Measurements from ENCODE around the gene AWAT2.
"Not testable (repeated sequence)": the region's sequence is repeated elsewhere in the genome, so short reads cannot be mapped to it uniquely, and the experiment has no call there.

AWAT2 gene

GRCh38 chrX:70041993-70042392 lies 7.7 kb downstream of the AWAT2 start:
- FAIRE-seq, result no peak

DNA sequence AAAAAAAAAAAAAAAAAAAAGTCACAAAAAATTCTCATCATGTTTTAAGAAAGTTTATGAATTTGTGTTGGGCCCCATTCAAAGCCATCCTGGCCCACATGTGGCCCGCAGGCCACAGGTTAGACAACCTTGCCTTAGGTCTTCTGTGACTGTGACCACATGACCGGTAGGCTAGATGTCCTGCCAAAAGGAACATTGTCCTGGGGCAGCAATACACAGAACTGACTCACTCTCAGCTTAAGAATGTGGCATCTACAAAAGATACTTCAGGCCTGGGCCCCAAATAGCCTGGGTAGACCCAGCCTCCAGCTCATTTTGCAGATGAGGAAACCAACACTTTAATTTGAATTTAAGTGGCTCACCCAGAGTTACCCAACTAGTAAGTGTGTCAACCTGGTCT lies 10.0 kb downstream of the AWAT2 start:
- FAIRE-seq, result no peak

GRCh38 chrX:70038951-70039350 lies 10.8 kb downstream of the AWAT2 start:
- FAIRE-seq, result no peak

DNA sequence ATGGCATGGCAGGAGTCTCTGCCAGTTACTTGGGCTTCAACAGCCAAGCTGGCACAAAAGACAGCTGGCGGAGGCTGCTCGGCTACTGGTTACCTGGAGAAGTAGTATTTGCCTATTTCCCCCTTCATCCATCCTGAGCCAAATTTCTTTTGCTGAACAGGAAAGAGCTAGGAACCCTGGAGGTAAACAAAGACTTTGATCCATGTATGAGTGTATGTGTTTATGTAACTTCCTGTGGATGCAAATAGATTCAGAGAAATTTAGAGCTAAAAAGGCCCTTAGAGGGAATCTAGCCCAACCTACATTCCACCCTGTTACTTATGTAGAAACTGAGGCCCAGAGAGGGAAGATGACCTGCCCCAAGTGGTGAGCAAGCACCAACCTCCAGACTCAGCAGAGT lies 11.2 kb downstream of the AWAT2 start:
- FAIRE-seq, result no peak

- no peak for FAIRE-seq
Measured at GRCh38 chrX:70034646-70035045, 15.1 kb downstream of the AWAT2 start.

GRCh38 chrX:70033348-70034051 lies 16.2 kb downstream of the AWAT2 start:
- FAIRE-seq, result no peak

DNA sequence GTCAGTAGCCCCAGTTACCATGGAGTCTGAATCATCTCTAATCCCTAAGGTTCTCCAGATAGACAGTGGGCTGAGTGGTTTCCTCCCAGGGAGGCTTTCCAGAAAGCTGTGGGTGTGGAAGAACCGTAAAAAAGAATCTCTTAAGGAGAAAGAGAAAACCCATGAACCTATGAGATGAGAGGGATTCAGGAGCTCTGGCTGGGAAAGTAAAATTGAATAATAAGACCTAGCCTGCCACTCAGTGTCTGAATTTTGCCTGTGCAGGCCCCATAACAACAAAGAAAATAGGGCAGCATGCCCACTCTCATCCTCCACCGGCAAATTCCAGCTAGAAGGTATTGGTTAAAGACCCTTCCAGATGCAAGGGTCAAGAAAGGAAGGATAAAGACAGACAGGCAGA lies 16.9 kb downstream of the AWAT2 start:
- no peak for FAIRE-seq

DNA sequence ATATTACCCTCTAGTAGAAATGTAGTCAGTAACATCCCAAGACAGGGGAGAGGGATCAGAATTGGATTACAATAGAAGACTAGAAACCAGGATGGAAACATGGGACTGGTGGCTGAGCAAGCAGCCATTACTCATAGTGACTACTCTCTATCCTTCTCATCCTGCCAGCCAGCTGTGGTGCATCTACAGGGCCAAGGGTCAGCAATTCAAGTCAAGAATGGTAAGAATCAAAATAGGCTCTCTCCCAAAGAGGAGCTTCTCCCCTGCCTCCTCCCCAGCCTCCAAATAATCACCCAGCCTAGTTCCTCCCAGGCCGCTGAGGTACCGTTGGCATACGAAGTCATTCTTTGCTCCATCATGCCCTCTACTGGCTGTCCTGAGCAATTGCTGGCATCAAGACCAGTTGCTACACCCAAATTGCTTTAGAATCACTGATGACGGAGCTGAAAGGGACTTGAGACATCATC lies 19.4 kb downstream of the AWAT2 start:
- FAIRE-seq, result peak; percentile 29

DNA sequence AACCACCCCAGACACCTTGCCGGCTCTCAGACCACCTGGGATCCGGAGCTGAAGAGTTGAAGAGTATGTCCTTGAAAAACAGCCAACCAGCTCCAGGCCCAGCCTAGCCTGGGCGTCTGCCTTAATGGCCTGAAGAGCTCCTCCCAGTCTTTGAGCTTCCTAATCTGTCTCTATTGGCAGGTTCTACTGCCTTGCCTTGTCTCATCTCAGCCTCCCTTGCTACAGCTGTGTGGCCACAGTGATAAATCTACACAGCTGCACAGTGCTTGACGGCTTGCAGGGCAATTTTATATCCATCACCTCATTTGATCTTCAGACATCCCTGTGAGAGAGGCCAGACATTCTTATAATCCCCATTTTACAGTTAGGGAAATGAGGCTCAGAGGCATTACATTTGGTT lies 19.9 kb downstream of the AWAT2 start:
- FAIRE-seq, result no peak

DNA sequence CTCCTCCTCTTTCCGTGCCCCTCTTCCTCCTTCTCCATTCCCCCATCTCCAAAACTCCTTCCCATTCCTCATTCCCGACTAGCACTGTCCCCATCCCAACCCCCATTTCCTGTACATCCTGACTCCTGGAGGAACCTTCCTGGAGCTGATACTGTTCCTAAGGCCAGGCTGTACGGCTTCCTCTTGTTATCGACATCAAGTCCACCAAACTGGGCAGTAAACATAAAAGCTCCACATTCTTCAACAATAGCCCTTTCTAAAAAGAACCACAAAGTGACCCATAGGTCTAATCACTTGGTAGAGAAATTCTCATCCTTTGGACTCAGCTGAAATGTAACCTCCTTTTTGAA lies 22.9 kb downstream of the AWAT2 start:
- FAIRE-seq, result no peak

GRCh38 chrX:70026112-70026850 lies 23.5 kb downstream of the AWAT2 start:
- FAIRE-seq, result no peak

- FAIRE-seq, result no peak
Measured at GRCh38 chrX:70025464-70025863, 24.3 kb downstream of the AWAT2 start.

GRCh38 chrX:70022616-70023015 lies 27.1 kb downstream of the AWAT2 start:
- FAIRE-seq, result no peak

- FAIRE-seq, result no peak
Measured at GRCh38 chrX:70016513-70016912, 33.2 kb downstream of the AWAT2 start.

DNA sequence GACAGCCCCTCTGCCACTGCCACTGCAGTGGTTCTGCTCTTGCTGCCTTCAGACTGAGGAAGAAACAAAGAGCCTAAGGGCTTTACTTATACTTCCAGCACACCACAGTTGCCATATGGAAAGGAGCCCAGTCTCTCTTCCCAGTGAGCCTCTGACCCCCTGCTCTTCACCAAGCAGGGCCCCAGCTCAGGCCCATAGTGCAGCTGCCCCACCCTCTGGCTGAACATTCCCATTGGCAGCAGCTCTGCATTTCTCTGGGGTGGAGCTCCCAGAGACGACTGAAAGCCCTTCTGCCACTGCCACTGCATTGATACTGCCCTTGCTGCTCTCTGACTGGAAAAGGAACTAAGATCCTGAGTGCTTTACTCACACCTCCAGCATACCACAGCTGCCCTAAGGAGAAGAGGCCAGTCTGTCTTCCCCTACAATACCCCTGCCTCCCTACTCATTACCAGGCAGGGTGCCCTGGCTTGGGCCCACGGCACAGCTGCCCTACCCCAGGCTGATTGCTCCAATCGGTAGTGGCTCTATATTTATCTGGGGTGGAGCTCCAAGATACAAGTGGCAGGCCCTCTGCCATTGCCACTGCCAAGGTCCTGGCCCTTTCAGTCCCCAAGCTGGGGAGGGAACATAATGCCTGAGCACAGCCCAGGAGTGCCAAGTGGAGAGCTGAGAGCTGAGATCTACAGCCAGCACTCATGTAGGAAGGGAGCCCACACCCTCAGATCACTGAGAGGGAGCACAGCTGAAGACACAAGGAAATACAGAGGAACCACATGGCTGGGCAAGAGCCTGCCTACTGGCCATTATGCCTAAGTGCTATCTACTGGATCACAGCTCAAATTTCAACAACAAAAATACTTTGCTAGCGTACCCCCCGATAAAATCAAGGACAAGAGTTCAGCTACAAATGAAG lies 36.0 kb downstream of the AWAT2 start:
- no peak for FAIRE-seq

DNA sequence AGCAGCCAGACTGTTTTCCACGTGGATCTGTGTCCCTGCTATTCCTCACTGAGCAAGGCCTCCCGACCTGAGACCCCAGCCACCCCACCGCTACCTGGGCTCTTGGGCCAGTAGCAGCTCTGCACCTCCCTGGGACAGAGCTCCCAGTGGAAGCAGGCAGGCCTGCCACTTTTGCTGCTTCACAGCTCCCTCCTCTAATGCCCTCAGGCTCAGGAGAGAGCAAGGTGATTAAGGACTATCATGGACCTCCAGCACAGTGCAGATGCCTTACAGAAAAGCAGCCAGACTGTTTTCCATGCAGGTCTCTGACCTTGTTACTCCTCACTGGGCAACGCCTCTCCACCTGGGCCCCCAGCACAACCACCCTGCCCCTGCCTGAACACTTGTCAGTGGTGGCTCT lies 37.0 kb downstream of the AWAT2 start:
- no peak for FAIRE-seq

DNA sequence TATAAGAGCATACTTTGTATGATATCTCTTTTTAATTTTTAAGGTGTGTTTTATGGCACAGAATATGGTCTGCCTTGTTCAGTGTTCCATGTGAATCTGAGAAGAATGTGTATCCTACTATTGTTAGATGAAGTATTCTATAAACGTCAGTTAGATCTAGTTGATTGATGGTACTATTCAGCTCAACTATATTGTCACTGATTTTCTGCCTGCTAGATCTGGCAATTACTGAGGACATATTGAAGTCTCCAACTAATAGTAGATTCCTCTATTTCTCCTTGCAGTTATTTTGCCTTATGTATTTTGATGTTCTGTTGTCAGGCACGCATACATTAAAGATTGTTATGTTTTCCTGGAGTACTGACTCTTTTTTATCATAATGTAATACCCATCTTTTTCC lies 39.8 kb downstream of the AWAT2 start:
- FAIRE-seq, result no peak

DNA sequence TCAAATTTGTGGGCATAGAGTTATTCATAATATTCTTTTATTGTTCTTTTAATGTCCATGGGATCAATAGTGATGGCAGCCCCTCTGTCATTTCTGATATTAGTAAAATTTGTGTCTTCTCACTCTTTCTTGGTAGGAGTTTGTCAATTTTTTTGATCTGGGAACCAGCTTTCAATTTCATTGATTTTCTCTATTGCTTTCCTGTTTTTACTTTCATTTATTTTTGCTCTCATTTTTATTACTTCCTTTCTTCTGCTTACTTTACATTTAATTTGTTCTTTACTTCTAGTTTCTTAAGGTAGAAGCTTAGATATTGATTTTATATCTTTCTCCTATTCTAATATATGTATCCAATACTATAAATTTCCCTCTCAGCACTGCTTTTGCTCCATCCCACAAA lies 40.7 kb downstream of the AWAT2 start:
- no peak for FAIRE-seq

DNA sequence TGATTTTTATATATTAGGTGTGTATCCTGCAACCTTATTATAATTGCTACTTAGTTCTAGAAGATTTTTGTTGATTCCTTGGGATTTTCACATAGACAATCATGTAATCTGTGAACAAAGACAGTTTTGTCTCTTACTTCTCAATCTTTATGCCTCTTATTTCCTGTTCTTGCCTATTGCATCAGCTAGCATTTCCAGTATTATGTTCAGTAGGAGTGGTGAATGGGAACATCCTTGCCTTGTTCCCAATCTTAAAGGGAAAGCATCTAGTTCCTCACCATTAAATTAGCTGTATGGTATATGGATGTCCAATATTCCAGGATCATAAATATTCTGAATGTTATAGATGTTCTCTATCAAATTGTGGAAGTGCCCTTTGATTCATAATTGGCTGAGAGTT lies 41.8 kb downstream of the AWAT2 start:
- FAIRE-seq, result no peak

GRCh38 chrX:70001708-70002341 lies 47.9 kb downstream of the AWAT2 start:
- no peak for FAIRE-seq

DNA sequence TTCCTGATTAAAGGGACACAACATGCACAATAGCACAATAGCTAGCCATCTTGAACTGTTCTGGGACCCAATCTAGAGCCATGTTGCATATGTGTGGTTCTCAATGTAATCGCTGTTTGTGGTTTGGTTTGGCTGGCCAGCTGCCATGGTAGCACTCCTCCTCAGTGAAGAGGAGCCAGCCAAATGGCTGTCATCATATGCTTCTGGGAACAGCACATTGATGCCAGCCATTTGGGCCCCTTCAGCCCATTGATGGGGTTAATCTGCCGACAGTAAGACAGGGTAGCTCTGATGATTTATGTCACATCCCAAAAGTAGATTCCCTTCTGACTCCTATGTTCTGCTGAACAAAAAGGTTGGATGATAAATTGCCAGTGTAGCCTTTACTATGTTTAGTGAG lies 48.5 kb downstream of the AWAT2 start:
- no peak for FAIRE-seq

DNA sequence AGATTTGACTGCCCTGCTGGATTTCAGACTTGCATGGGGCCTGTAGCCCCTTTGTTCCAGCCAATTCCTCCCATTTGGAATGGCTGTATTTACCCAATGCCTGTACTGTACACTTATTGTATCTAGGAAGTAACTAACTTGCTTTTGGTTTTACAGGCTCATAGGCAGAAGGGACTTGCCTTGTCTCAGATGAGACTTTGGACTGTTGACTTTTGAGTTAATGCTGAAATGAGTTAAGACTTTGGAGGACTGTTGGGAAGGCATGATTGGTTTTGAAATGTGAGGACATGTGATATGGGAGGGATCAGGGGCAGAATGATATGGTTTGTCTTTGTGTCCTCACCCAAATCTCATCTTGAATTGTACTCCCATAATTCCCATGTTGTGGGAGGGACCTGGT lies 51.4 kb downstream of the AWAT2 start:
- not testable (repeated sequence) for FAIRE-seq

DNA sequence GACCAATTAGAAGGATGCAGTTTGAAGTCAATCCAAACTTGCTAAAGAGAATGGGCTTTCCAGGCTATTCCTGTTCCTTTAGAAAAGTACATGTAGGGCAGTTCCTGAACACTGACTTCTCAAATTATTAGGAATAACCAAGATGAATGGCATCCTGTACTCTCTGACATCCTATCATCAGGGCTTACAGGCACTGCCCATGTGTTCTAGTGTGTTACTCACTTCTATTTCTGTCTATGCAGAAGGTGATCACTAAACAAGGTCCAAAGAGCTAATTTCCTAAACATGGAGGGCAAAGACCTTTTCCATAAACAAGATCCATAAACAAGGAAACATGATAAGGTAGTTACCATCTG lies 53.6 kb downstream of the AWAT2 start:
- no peak for FAIRE-seq

Measured in A204.1 (cell line).